ENCODE measurements around the gene SUCO. TPM values are rescaled to one million over a fixed set of nuclear protein-coding genes. Genes with fewer than 3 reads are reported as not detected.

The SUCO gene
- total and polyA plus RNA-seq, 2 experiments from 2014 or later, result 18.0 to 49.8 TPM

DNA sequence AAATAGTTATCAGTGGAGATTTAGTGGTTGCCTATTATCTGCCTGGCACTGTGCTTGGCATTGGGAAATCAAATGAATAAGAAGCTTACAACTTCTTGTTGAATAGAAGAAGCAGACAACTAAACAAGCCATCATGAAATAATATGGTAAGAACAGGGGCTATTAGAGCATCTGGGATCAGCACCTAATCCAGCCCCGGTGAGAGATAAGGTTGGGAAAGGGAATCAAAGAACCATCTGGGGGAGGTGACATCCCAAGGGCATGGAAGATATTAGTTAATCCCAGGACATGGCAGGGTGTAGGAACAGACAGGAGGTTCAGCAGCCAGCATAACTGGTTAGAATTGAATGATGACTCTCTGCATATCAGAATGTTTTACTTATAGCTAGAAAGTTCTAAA is 36.3 kb upstream of the SUCO start:
- Histone ChIP-seq H3K79me2 (replicated peaks; ENCODE audit: insufficient read depth) (no peaks in the 10 kb centered on the region), H3F3A (replicated peaks; ENCODE audit: low read depth) (no peaks in the 10 kb centered on the region), H3K27me3 (ENCODE audit: insufficient read depth) (no peaks in the 10 kb centered on the region), H3K36me3 (ENCODE audit: insufficient read depth) (no peaks in the 10 kb centered on the region), H3K4me3 (no peak overlapping the region), H3K9me2 (ENCODE audit: insufficient read depth) (no peaks in the 10 kb centered on the region), H3K4me1 (ENCODE audit: insufficient read depth) (peaks cover 6% of the 10 kb centered on the region; the same call in 1 of the 2 replicates), H4K20me1 (replicated peaks; ENCODE audit: insufficient read depth) (no peaks in the 10 kb centered on the region), H3K27ac (ENCODE audit: low read depth) (no peak overlapping the region), H3K4me2 (no peak overlapping the region), H2AFZ (no peak overlapping the region)
- Mint-ChIP-seq H3K4me1 (peaks cover 9% of the 10 kb centered on the region; the same call in 2 of the 3 replicates), H3K27ac (no peak overlapping the region), H3K4me3 (no peak overlapping the region), H3K27me3 (ENCODE audit: insufficient read depth, low read depth, poor library complexity) (no peaks in the 10 kb centered on the region), H3K9me3 (no peaks in the 10 kb centered on the region), H3K36me3 (ENCODE audit: low read depth) (no peaks in the 10 kb centered on the region)
- DNase-seq (ENCODE audit: low spot score) (no peak), ATAC-seq (no peak)
- no peak for TF ChIP-seq ZNF331 (CRISPR knock-in tag; IDR thresholded peaks at IDR 0.05; ENCODE audit: low read depth)

DNA sequence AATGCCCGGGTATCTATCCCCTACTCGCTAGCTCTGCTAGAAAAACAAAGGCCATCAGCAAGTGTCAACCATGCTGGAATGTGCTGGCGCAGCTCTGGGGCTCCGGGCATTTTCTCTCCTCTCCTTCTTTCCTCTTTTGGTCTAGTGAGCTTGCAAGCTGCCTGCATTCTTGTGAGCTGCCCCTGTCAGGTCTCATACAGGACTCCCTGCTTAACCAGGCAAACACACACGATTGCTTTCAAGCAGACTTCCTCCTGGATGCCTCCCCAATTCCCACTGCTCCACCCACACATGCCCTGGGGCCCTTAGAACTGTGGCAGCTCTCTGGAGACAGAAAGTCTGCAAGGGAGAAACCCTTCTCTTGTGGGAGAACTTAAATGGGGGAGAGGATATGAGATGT is 35.7 kb upstream of the SUCO start:
- H3K9me3 Mint-ChIP-seq, result no peaks in the 10 kb centered on the region
- DNase-seq (ENCODE audit: low spot score) (peak; percentile 72), ATAC-seq (peak; percentile 89)
- H3K4me3 ChIP-seq, result no peak overlapping the region
- H3K4me3 Mint-ChIP-seq, result no peak overlapping the region
- H3K27me3 Mint-ChIP-seq (ENCODE audit: insufficient read depth, low read depth, poor library complexity), result no peaks in the 10 kb centered on the region
- H3K4me1 Mint-ChIP-seq, result peaks cover 9% of the 10 kb centered on the region; the same call in 2 of the 3 replicates
- H3F3A ChIP-seq (replicated peaks; ENCODE audit: low read depth), result no peaks in the 10 kb centered on the region
- peaks cover 6% of the 10 kb centered on the region; the same call in 1 of the 2 replicates for H3K4me1 ChIP-seq (ENCODE audit: insufficient read depth)
- H3K27ac ChIP-seq (ENCODE audit: low read depth), result no peak overlapping the region
- H4K20me1 ChIP-seq (replicated peaks; ENCODE audit: insufficient read depth), result no peaks in the 10 kb centered on the region
- no peaks in the 10 kb centered on the region for H3K36me3 ChIP-seq (ENCODE audit: insufficient read depth)
- no peaks in the 10 kb centered on the region for H3K36me3 Mint-ChIP-seq (ENCODE audit: low read depth)
- no peaks in the 10 kb centered on the region for H3K79me2 ChIP-seq (replicated peaks; ENCODE audit: insufficient read depth)
- no peak overlapping the region for H3K4me2 ChIP-seq
- H2AFZ ChIP-seq, result peak overlapping the region; percentile 75
- no peaks in the 10 kb centered on the region for H3K27me3 ChIP-seq (ENCODE audit: insufficient read depth)
- no peak overlapping the region for H3K27ac Mint-ChIP-seq
- no peaks in the 10 kb centered on the region for H3K9me2 ChIP-seq (ENCODE audit: insufficient read depth)
- TF ChIP-seq POLR2AphosphoS5 (IDR thresholded peaks at IDR 0.05; ENCODE audit: low read depth) (no peak), ZNF331 (CRISPR knock-in tag; IDR thresholded peaks at IDR 0.05; ENCODE audit: low read depth) (no peak), ZNF114 (CRISPR knock-in tag; IDR thresholded peaks at IDR 0.05) (no peak), ETS1 (IDR thresholded peaks at IDR 0.05) (no peak), STAT1 (IDR thresholded peaks at IDR 0.05; ENCODE audit: unreplicated experiment) (no peak), EZH2phosphoT487 (IDR thresholded peaks at IDR 0.05; ENCODE audit: unreplicated experiment) (no peak), NANOG (IDR thresholded peaks at IDR 0.05; ENCODE audit: borderline replicate concordance) (no peak), EZH2 (IDR thresholded peaks at IDR 0.05; ENCODE audit: low read depth, unreplicated experiment) (no peak)
- TF ChIP-seq, protein P1, sequence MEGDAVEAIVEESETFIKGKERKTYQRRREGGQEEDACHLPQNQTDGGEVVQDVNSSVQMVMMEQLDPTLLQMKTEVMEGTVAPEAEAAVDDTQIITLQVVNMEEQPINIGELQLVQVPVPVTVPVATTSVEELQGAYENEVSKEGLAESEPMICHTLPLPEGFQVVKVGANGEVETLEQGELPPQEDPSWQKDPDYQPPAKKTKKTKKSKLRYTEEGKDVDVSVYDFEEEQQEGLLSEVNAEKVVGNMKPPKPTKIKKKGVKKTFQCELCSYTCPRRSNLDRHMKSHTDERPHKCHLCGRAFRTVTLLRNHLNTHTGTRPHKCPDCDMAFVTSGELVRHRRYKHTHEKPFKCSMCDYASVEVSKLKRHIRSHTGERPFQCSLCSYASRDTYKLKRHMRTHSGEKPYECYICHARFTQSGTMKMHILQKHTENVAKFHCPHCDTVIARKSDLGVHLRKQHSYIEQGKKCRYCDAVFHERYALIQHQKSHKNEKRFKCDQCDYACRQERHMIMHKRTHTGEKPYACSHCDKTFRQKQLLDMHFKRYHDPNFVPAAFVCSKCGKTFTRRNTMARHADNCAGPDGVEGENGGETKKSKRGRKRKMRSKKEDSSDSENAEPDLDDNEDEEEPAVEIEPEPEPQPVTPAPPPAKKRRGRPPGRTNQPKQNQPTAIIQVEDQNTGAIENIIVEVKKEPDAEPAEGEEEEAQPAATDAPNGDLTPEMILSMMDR (conservative IDR thresholded peaks at IDR 0.05; ENCODE audit: low read depth in 2 of 2), result no peak
- TF ChIP-seq, protein P2, sequence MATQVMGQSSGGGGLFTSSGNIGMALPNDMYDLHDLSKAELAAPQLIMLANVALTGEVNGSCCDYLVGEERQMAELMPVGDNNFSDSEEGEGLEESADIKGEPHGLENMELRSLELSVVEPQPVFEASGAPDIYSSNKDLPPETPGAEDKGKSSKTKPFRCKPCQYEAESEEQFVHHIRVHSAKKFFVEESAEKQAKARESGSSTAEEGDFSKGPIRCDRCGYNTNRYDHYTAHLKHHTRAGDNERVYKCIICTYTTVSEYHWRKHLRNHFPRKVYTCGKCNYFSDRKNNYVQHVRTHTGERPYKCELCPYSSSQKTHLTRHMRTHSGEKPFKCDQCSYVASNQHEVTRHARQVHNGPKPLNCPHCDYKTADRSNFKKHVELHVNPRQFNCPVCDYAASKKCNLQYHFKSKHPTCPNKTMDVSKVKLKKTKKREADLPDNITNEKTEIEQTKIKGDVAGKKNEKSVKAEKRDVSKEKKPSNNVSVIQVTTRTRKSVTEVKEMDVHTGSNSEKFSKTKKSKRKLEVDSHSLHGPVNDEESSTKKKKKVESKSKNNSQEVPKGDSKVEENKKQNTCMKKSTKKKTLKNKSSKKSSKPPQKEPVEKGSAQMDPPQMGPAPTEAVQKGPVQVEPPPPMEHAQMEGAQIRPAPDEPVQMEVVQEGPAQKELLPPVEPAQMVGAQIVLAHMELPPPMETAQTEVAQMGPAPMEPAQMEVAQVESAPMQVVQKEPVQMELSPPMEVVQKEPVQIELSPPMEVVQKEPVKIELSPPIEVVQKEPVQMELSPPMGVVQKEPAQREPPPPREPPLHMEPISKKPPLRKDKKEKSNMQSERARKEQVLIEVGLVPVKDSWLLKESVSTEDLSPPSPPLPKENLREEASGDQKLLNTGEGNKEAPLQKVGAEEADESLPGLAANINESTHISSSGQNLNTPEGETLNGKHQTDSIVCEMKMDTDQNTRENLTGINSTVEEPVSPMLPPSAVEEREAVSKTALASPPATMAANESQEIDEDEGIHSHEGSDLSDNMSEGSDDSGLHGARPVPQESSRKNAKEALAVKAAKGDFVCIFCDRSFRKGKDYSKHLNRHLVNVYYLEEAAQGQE (IDR thresholded peaks at IDR 0.05; ENCODE audit: unreplicated experiment), result no peak
